Astrocyte (in vitro differentiated cells and primary cell): ENCODE measurements around the gene ZNF71. TPM values are rescaled to one million over a fixed set of nuclear protein-coding genes. Genes with fewer than 3 reads are reported as not detected.

ENCODE experiments used
- DNase-seq: peaks from one replicate; pipeline ENCODE4 v3.0.0-alpha.2; 2010; ENCODE audit warnings: low read depth
- FAIRE-seq: peaks from 2 replicates; lab custom pipeline; 2011; peaks lifted over from hg19 to GRCh38; lab: Jason Lieb, UNC
- H2AFZ ChIP-seq: 2 replicates; pipeline ENCODE4 v1.6.0; 2012; ENCODE audit warnings: low read depth, low read length, inconsistent platforms
- H3K27ac ChIP-seq: 2 replicates; pipeline ENCODE4 v1.5.1; 2011; ENCODE audit warnings: low read depth, low read length, inconsistent platforms
- H3K27me3 ChIP-seq: 2 replicates; pipeline ENCODE4 v1.6.0; 2011; ENCODE audit warnings: low read length, inconsistent platforms; ENCODE audit not compliant: insufficient read depth
- H3K36me3 ChIP-seq: 2 replicates; pipeline ENCODE4 v1.5.1; 2011; ENCODE audit warnings: low read length, inconsistent platforms; ENCODE audit not compliant: insufficient read depth
- H3K4me1 ChIP-seq: 2 replicates; pipeline ENCODE4 v1.5.1; 2011; ENCODE audit warnings: low read length, inconsistent platforms; ENCODE audit not compliant: insufficient read depth
- H3K4me2 ChIP-seq: 2 replicates; pipeline ENCODE4 v1.6.0; 2012; ENCODE audit warnings: low read length, inconsistent platforms
- H3K4me3 ChIP-seq: 2 replicates; pipeline ENCODE4 v1.5.1; 2011; ENCODE audit warnings: low read depth, mild to moderate bottlenecking, low read length, inconsistent platforms; ENCODE audit not compliant: insufficient read depth
- H3K79me2 ChIP-seq: 2 replicates; pipeline ENCODE4 v1.6.0; 2012; ENCODE audit warnings: mild to moderate bottlenecking, low read length, inconsistent platforms; ENCODE audit not compliant: insufficient read depth
- H3K9ac ChIP-seq: 2 replicates; pipeline ENCODE4 v1.6.0; 2012; ENCODE audit warnings: mild to moderate bottlenecking, low read length, inconsistent platforms
- H3K9me3 ChIP-seq: 2 replicates; pipeline ENCODE4 v1.5.1; 2012; ENCODE audit warnings: low read depth, mild to moderate bottlenecking, low read length, inconsistent platforms; ENCODE audit not compliant: insufficient read depth
- H4K20me1 ChIP-seq: 2 replicates; pipeline ENCODE4 v1.6.0; 2012; ENCODE audit warnings: low read length, inconsistent platforms; ENCODE audit not compliant: insufficient read depth
- H3K27ac Mint-ChIP-seq: one replicate; pipeline ENCODE4 v1.8.0; 2021; ENCODE audit warnings: mild to moderate bottlenecking, mixed read lengths; ENCODE audit not compliant: unreplicated experiment
- H3K27me3 Mint-ChIP-seq: one replicate; pipeline ENCODE4 v1.8.0; 2021; ENCODE audit warnings: low read depth, mixed read lengths; ENCODE audit not compliant: unreplicated experiment
- H3K36me3 Mint-ChIP-seq: one replicate; pipeline ENCODE4 v1.8.0; 2021; ENCODE audit warnings: low read depth, mixed read lengths; ENCODE audit not compliant: unreplicated experiment
- H3K4me1 Mint-ChIP-seq: one replicate; pipeline ENCODE4 v1.8.0; 2021; ENCODE audit warnings: low read depth, mixed read lengths; ENCODE audit not compliant: unreplicated experiment
- H3K4me3 Mint-ChIP-seq: one replicate; pipeline ENCODE4 v1.8.0; 2021; ENCODE audit warnings: mild to moderate bottlenecking, moderate library complexity, mixed read lengths; ENCODE audit not compliant: unreplicated experiment
- H3K9me3 Mint-ChIP-seq: one replicate; pipeline ENCODE4 v1.8.0; 2021; ENCODE audit warnings: mild to moderate bottlenecking, mixed read lengths; ENCODE audit not compliant: unreplicated experiment
- CTCF ChIP-seq: IDR thresholded peaks from 2 replicates; pipeline ENCODE4 v1.5.1; 2011; ENCODE audit warnings: low read depth, mild to moderate bottlenecking, inconsistent platforms, low read length, moderate library complexity; ENCODE audit not compliant: insufficient read depth
- EZH2 ChIP-seq: IDR thresholded peaks from 2 replicates; pipeline ENCODE4 v1.6.1; 2012; ENCODE audit warnings: mild to moderate bottlenecking, low read length, inconsistent platforms; ENCODE audit not compliant: insufficient read depth
- total RNA-seq: library from RNA; stranded (reverse); gene quantifications from 2 replicates; pipeline ENCODE4 v1.2.1, GENCODE V29; 2021

Gene ZNF71
- total RNA-seq, 1 donor from 2014 or later: 12.2 TPM

DNA sequence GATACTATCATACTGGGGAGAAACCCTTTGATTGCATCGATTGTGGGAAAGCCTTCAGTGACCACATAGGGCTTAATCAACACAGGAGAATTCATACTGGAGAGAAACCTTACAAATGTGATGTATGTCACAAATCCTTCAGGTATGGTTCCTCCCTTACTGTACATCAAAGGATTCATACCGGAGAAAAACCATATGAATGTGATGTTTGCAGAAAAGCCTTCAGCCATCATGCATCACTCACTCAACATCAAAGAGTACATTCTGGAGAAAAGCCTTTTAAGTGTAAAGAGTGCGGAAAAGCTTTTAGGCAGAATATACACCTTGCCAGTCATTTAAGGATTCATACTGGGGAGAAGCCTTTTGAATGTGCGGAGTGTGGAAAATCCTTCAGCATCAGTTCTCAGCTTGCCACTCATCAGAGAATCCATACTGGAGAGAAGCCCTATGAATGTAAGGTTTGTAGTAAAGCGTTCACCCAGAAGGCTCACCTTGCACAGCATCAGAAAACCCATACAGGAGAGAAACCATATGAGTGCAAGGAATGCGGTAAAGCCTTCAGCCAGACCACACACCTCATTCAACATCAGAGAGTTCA lies 40.7 kb upstream of the ZNF71 start:
- Histone ChIP-seq H3K9ac (no peak overlapping the region), H3K4me1 (no peaks in the 10 kb centered on the region), H3K27ac (no peak overlapping the region), H3K79me2 (no peaks in the 10 kb centered on the region), H3K4me2 (no peak overlapping the region), H3K9me3 (peaks cover 42% of the 10 kb centered on the region), H3K36me3 (peaks cover 36% of the 10 kb centered on the region), H3K27me3 (no peaks in the 10 kb centered on the region), H2AFZ (no peak overlapping the region), H3K4me3 (peak overlapping the region; percentile 14), H4K20me1 (no peaks in the 10 kb centered on the region)
- FAIRE-seq (no peak), DNase-seq (peak; percentile 3)
- Mint-ChIP-seq H3K4me3 (no peak overlapping the region), H3K36me3 (peaks cover 31% of the 10 kb centered on the region), H3K4me1 (no peaks in the 10 kb centered on the region), H3K27me3 (no peaks in the 10 kb centered on the region), H3K27ac (no peak overlapping the region), H3K9me3 (peaks cover 51% of the 10 kb centered on the region)
- TF ChIP-seq EZH2 (no peak), CTCF (no peak)

- TF ChIP-seq EZH2 (no peak), CTCF (no peak)
- Histone ChIP-seq H3K79me2 (peaks cover under 1% of the 10 kb centered on the region), H3K4me1 (no peaks in the 10 kb centered on the region), H4K20me1 (no peaks in the 10 kb centered on the region), H2AFZ (no peak overlapping the region), H3K27ac (no peak overlapping the region), H3K4me3 (no peak overlapping the region), H3K4me2 (no peak overlapping the region), H3K27me3 (no peaks in the 10 kb centered on the region), H3K9ac (no peak overlapping the region), H3K9me3 (peaks cover 18% of the 10 kb centered on the region), H3K36me3 (no peaks in the 10 kb centered on the region)
- Mint-ChIP-seq H3K9me3 (peaks cover 55% of the 10 kb centered on the region), H3K27ac (no peak overlapping the region), H3K36me3 (peaks cover 24% of the 10 kb centered on the region), H3K4me1 (peaks cover 5% of the 10 kb centered on the region), H3K4me3 (no peak overlapping the region), H3K27me3 (no peaks in the 10 kb centered on the region)
- FAIRE-seq: no peak
- no peak for DNase-seq
Measured at GRCh38 chr19:56562766-56563165, 32.3 kb upstream of the ZNF71 start.

GRCh38 chr19:56566904-56567273 lies 28.2 kb upstream of the ZNF71 start:
- Histone ChIP-seq H4K20me1 (no peaks in the 10 kb centered on the region), H3K4me3 (peak overlapping the region; percentile 91), H3K4me1 (no peaks in the 10 kb centered on the region), H3K79me2 (peaks cover 6% of the 10 kb centered on the region), H3K4me2 (peak overlapping the region; percentile 93), H3K27me3 (no peaks in the 10 kb centered on the region), H3K9ac (peak overlapping the region; percentile 79), H3K9me3 (peaks cover 39% of the 10 kb centered on the region), H2AFZ (peak overlapping the region; percentile 100), H3K36me3 (peaks cover 15% of the 10 kb centered on the region), H3K27ac (peak overlapping the region; percentile 21)
- H3K4me1 Mint-ChIP-seq: peaks cover 8% of the 10 kb centered on the region
- peaks cover 56% of the 10 kb centered on the region for H3K36me3 Mint-ChIP-seq
- no peaks in the 10 kb centered on the region for H3K27me3 Mint-ChIP-seq
- peaks cover 60% of the 10 kb centered on the region for H3K9me3 Mint-ChIP-seq
- FAIRE-seq (no peak), DNase-seq (no peak)
- H3K27ac Mint-ChIP-seq: peak overlapping the region; percentile 87
- peak overlapping the region; percentile 100 for H3K4me3 Mint-ChIP-seq
- TF ChIP-seq CTCF (no peak), EZH2 (no peak)
